Trophoblast cell (in vitro differentiated cells and primary cell): ENCODE results near the gene SERPINB11.

Experiments used
- DNase-seq, 2 donors: peaks; one replicate each; pipeline ENCODE4 v3.0.0-alpha.2; 2016
- H2AFZ ChIP-seq: 2 replicates; pipeline ENCODE4 v1.6.1; 2013; ENCODE audit warnings: low read length, moderate library complexity, mild to moderate bottlenecking; ENCODE audit not compliant: insufficient read depth, poor library complexity
- H2AK5ac ChIP-seq: 2 replicates; pipeline ENCODE4 v1.6.1; 2013; ENCODE audit warnings: mild to moderate bottlenecking, low read length
- H2BK120ac ChIP-seq: 2 replicates; pipeline ENCODE4 v1.6.1; 2013; ENCODE audit warnings: low read length, mild to moderate bottlenecking, moderate library complexity; ENCODE audit not compliant: insufficient read depth, poor library complexity
- H2BK12ac ChIP-seq: 2 replicates; pipeline ENCODE4 v1.6.1; 2013; ENCODE audit warnings: mild to moderate bottlenecking, low read length, moderate library complexity
- H2BK5ac ChIP-seq: 2 replicates; pipeline ENCODE4 v1.6.1; 2013; ENCODE audit warnings: low read length, low read depth, moderate library complexity, mild to moderate bottlenecking; ENCODE audit not compliant: poor library complexity
- H3K14ac ChIP-seq: 2 replicates; pipeline ENCODE4 v1.6.1; 2013; ENCODE audit warnings: mild to moderate bottlenecking, low read length
- H3K18ac ChIP-seq: 2 replicates; pipeline ENCODE4 v1.6.1; 2013; ENCODE audit warnings: mild to moderate bottlenecking, low read length
- H3K23ac ChIP-seq: 2 replicates; pipeline ENCODE4 v1.6.1; 2013; ENCODE audit warnings: low read length
- H3K27ac ChIP-seq: 2 replicates; pipeline ENCODE4 v1.5.1; 2013; ENCODE audit warnings: low read depth, mild to moderate bottlenecking, inconsistent platforms, low read length, moderate library complexity
- H3K27me3 ChIP-seq: 2 replicates; pipeline ENCODE4 v1.6.1; 2013; ENCODE audit warnings: inconsistent platforms, mild to moderate bottlenecking, low read length, moderate library complexity; ENCODE audit not compliant: insufficient read depth
- H3K36me3 ChIP-seq, 2 experiments: 1 replicate in 1 of 2; 2 replicates in 1 of 2; pipeline ENCODE4 v1.6.1; 2013; ENCODE audit warnings: low read length in 2 of 2, mild to moderate bottlenecking in 2 of 2, moderate library complexity in 1 of 2; ENCODE audit not compliant: insufficient read depth in 2 of 2, control insufficient read depth in 1 of 2
- H3K4ac ChIP-seq: 2 replicates; pipeline ENCODE4 v1.6.1; 2013; ENCODE audit warnings: low read depth, mild to moderate bottlenecking, low read length, moderate library complexity
- H3K4me1 ChIP-seq, 2 experiments: 1 replicate in 1 of 2; 2 replicates in 1 of 2; pipeline ENCODE4 v1.6.1; 2013; ENCODE audit warnings: low read length in 2 of 2, mild to moderate bottlenecking in 2 of 2, moderate library complexity in 1 of 2; ENCODE audit not compliant: insufficient read depth in 2 of 2, control insufficient read depth in 1 of 2
- H3K4me2 ChIP-seq: 2 replicates; pipeline ENCODE4 v1.6.1; 2013; ENCODE audit warnings: inconsistent platforms, mild to moderate bottlenecking, low read length, moderate library complexity
- H3K4me3 ChIP-seq: 2 replicates; pipeline ENCODE4 v1.5.1; 2013; ENCODE audit warnings: mild to moderate bottlenecking, low read depth, low read length, inconsistent platforms
- H3K79me1 ChIP-seq: one replicate; pipeline ENCODE4 v1.6.1; 2013; ENCODE audit warnings: low read length
- H3K79me2 ChIP-seq: 2 replicates; pipeline ENCODE4 v1.6.1; 2013; ENCODE audit warnings: low read length, mild to moderate bottlenecking; ENCODE audit not compliant: control insufficient read depth, insufficient read depth, poor library complexity
- H3K9ac ChIP-seq: 2 replicates; pipeline ENCODE4 v1.6.1; 2013; ENCODE audit warnings: mild to moderate bottlenecking, low read length
- H3K9me3 ChIP-seq: 2 replicates; pipeline ENCODE4 v1.6.1; 2013; ENCODE audit warnings: low read depth, mild to moderate bottlenecking, control low read depth, inconsistent platforms, low read length; ENCODE audit not compliant: insufficient read depth
- H4K12ac ChIP-seq: 2 replicates; pipeline ENCODE4 v1.6.1; 2013; ENCODE audit warnings: low read depth, mild to moderate bottlenecking, low read length, moderate library complexity
- H4K8ac ChIP-seq: 2 replicates; pipeline ENCODE4 v1.6.1; 2013; ENCODE audit warnings: low read depth, mild to moderate bottlenecking, low read length, moderate library complexity
- H4K91ac ChIP-seq: one replicate; pipeline ENCODE4 v1.6.1; 2013; ENCODE audit warnings: low read depth, mild to moderate bottlenecking, low read length, moderate library complexity
- WGBS: extraction: QIAGEN DNeasy Blood & Tissue Kit; methylation state at CpG from one replicate; pipeline ENCODE4 v1.1.7; 2013; ENCODE audit warnings: missing lambda C conversion rate; ENCODE audit not compliant: insufficient read length, insufficient coverage; ENCODE audit errors: extremely low coverage; 5-methylcytosine and 5-hydroxymethylcytosine counted together

SERPINB11 gene

GRCh38 chr18:63765837-63766236 is 63.1 kb downstream of the SERPINB11 start:
- no peak for DNase-seq
- no peak overlapping the region for H3K4ac ChIP-seq
- no peak overlapping the region for H2BK5ac ChIP-seq
- no peak overlapping the region for H2BK12ac ChIP-seq
- no peak overlapping the region for H4K8ac ChIP-seq
- H3K4me1 ChIP-seq, result no peaks in the 10 kb centered on the region
- H2BK120ac ChIP-seq, result no peak overlapping the region
- no peak overlapping the region for H3K23ac ChIP-seq
- no peak overlapping the region for H3K27ac ChIP-seq
- no peak overlapping the region for H2AFZ ChIP-seq
- H3K14ac ChIP-seq, result no peak overlapping the region
- H3K9ac ChIP-seq, result no peak overlapping the region
- H2AK5ac ChIP-seq, result no peak overlapping the region
- WGBS, result no CpG with 5 or more reads among the region's 2 CpGs
- no peak overlapping the region for H3K4me2 ChIP-seq
- H3K9me3 ChIP-seq, result peaks cover 1% of the 10 kb centered on the region
- H3K18ac ChIP-seq, result no peak overlapping the region
- no peak overlapping the region for H4K12ac ChIP-seq
- no peaks in the 10 kb centered on the region for H3K79me1 ChIP-seq
- no peaks in the 10 kb centered on the region for H3K79me2 ChIP-seq
- H3K27me3 ChIP-seq, result no peaks in the 10 kb centered on the region
- H4K91ac ChIP-seq, result no peak overlapping the region
- no peak overlapping the region for H3K4me3 ChIP-seq
- no peaks in the 10 kb centered on the region for H3K36me3 ChIP-seq
